ENCODE data around the gene FAXDC2.

FAXDC2 gene

GRCh38 chr5:154850255-154851062 is at the start of gene FAXDC2:
TSS of gene FAXDC2 (minus strand) at chr5:154850603. CDS start at chr5:154838178, 12,425 bp downstream.
- DNase-seq (ENCODE audit: low read depth in 3 of 3) = no peak

- no peak for DNase-seq (ENCODE audit: low read depth in 3 of 3)
These were observed 49.7 kb upstream of the FAXDC2 start for GRCh38 chr5:154900066-154900465.

GRCh38 chr5:154899151-154899816 is 48.9 kb upstream of the FAXDC2 start:
- DNase-seq (ENCODE audit: low read depth in 3 of 3) = no peak

GRCh38 chr5:154898210-154898609 is 47.8 kb upstream of the FAXDC2 start:
- DNase-seq (ENCODE audit: low read depth in 3 of 3) = no peak

GRCh38 chr5:154896562-154897165 is 46.3 kb upstream of the FAXDC2 start:
- DNase-seq (ENCODE audit: low read depth in 3 of 3) = no peak

GRCh38 chr5:154895606-154896561 is 45.5 kb upstream of the FAXDC2 start:
- no peak for DNase-seq (ENCODE audit: low read depth in 3 of 3)

GRCh38 chr5:154893381-154893780 is 43.0 kb upstream of the FAXDC2 start:
- DNase-seq (ENCODE audit: low read depth in 3 of 3) = no peak

GRCh38 chr5:154892369-154892771 is 42.0 kb upstream of the FAXDC2 start:
- DNase-seq (ENCODE audit: low read depth in 3 of 3) = no peak

GRCh38 chr5:154885439-154885838 is 35.0 kb upstream of the FAXDC2 start:
- no peak for DNase-seq (ENCODE audit: low read depth in 3 of 3)

- DNase-seq (ENCODE audit: low read depth in 3 of 3) = no peak
These were observed 34.0 kb upstream of the FAXDC2 start for GRCh38 chr5:154884424-154884823.

- no peak for DNase-seq (ENCODE audit: low read depth in 3 of 3)
These were observed 31.6 kb upstream of the FAXDC2 start for GRCh38 chr5:154881986-154882385.

GRCh38 chr5:154878642-154879335 is 28.4 kb upstream of the FAXDC2 start:
- DNase-seq (ENCODE audit: low read depth in 3 of 3) = no peak

GRCh38 chr5:154873791-154874331 is 23.5 kb upstream of the FAXDC2 start:
- DNase-seq (ENCODE audit: low read depth in 3 of 3) = no peak

- DNase-seq (ENCODE audit: low read depth in 3 of 3) = no peak
These were observed 21.3 kb upstream of the FAXDC2 start for GRCh38 chr5:154871734-154872133.

GRCh38 chr5:154868702-154869101 is 18.3 kb upstream of the FAXDC2 start:
- no peak for DNase-seq (ENCODE audit: low read depth in 3 of 3)

- DNase-seq (ENCODE audit: low read depth in 3 of 3) = no peak
These were observed 16.4 kb upstream of the FAXDC2 start for GRCh38 chr5:154866841-154867240.

- no peak for DNase-seq (ENCODE audit: low read depth in 3 of 3)
These were observed 15.2 kb upstream of the FAXDC2 start for GRCh38 chr5:154865466-154866184.

- DNase-seq (ENCODE audit: low read depth in 3 of 3) = no peak
These were observed 13.1 kb upstream of the FAXDC2 start for GRCh38 chr5:154863291-154864080.

- DNase-seq (ENCODE audit: low read depth in 3 of 3) = no peak
These were observed 12.4 kb upstream of the FAXDC2 start for GRCh38 chr5:154862766-154863165.

Measured in stimulated activated CD4-positive, alpha-beta T cell treated with anti-CD3 and anti-CD28 coated beads, TNF-alpha, amount 100 ng/mL, for 4 hours (primary cell).